ENCODE measurements around the gene FAM110A. TPM values are rescaled to one million over a fixed set of nuclear protein-coding genes. Genes with fewer than 3 reads are reported as not detected.

Gene FAM110A
- total and polyA plus RNA-seq, 9 of the 15 experiments (the other 6 are each of a cell fraction or from before 2014, with no cell fraction given), result 0.73 to 15.5 (median 3.6) TPM

- TF ChIP-seq, protein P1, sequence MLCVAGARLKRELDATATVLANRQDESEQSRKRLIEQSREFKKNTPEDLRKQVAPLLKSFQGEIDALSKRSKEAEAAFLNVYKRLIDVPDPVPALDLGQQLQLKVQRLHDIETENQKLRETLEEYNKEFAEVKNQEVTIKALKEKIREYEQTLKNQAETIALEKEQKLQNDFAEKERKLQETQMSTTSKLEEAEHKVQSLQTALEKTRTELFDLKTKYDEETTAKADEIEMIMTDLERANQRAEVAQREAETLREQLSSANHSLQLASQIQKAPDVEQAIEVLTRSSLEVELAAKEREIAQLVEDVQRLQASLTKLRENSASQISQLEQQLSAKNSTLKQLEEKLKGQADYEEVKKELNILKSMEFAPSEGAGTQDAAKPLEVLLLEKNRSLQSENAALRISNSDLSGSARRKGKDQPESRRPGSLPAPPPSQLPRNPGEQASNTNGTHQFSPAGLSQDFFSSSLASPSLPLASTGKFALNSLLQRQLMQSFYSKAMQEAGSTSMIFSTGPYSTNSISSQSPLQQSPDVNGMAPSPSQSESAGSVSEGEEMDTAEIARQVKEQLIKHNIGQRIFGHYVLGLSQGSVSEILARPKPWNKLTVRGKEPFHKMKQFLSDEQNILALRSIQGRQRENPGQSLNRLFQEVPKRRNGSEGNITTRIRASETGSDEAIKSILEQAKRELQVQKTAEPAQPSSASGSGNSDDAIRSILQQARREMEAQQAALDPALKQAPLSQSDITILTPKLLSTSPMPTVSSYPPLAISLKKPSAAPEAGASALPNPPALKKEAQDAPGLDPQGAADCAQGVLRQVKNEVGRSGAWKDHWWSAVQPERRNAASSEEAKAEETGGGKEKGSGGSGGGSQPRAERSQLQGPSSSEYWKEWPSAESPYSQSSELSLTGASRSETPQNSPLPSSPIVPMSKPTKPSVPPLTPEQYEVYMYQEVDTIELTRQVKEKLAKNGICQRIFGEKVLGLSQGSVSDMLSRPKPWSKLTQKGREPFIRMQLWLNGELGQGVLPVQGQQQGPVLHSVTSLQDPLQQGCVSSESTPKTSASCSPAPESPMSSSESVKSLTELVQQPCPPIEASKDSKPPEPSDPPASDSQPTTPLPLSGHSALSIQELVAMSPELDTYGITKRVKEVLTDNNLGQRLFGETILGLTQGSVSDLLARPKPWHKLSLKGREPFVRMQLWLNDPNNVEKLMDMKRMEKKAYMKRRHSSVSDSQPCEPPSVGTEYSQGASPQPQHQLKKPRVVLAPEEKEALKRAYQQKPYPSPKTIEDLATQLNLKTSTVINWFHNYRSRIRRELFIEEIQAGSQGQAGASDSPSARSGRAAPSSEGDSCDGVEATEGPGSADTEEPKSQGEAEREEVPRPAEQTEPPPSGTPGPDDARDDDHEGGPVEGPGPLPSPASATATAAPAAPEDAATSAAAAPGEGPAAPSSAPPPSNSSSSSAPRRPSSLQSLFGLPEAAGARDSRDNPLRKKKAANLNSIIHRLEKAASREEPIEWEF (CRISPR knock-in tag; IDR thresholded peaks at IDR 0.05), result no peak
- no peak for TF ChIP-seq ZC3H4 (CRISPR knock-in tag; IDR thresholded peaks at IDR 0.05; ENCODE audit: borderline replicate concordance)
- TF ChIP-seq ZNF217 (CRISPR knock-in tag; IDR thresholded peaks at IDR 0.05), result no peak
- TF ChIP-seq, protein P2, sequence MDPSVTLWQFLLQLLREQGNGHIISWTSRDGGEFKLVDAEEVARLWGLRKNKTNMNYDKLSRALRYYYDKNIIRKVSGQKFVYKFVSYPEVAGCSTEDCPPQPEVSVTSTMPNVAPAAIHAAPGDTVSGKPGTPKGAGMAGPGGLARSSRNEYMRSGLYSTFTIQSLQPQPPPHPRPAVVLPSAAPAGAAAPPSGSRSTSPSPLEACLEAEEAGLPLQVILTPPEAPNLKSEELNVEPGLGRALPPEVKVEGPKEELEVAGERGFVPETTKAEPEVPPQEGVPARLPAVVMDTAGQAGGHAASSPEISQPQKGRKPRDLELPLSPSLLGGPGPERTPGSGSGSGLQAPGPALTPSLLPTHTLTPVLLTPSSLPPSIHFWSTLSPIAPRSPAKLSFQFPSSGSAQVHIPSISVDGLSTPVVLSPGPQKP (CRISPR knock-in tag; IDR thresholded peaks at IDR 0.05), result no peak
- TF ChIP-seq NR1H2 (CRISPR knock-in tag; IDR thresholded peaks at IDR 0.05), result no peak
- no peak for TF ChIP-seq MECOM (CRISPR knock-in tag; IDR thresholded peaks at IDR 0.05)
- TF ChIP-seq FOXJ3 (CRISPR knock-in tag; IDR thresholded peaks at IDR 0.05), result no peak
- no peak for TF ChIP-seq ADNP (tag; IDR thresholded peaks at IDR 0.05)
- no peak for TF ChIP-seq PTTG1 (tag; IDR thresholded peaks at IDR 0.05; ENCODE audit: low read depth)
- TF ChIP-seq ARID3B (CRISPR knock-in tag; IDR thresholded peaks at IDR 0.05; ENCODE audit: borderline replicate concordance), result no peak
- TF ChIP-seq NR3C1 (CRISPR knock-in tag; IDR thresholded peaks at IDR 0.05), result no peak
- TF ChIP-seq HNRNPLL (IDR thresholded peaks at IDR 0.05; ENCODE audit: low read depth, low read length, poor library complexity, severe bottlenecking), result no peak
- TF ChIP-seq RBM34 (IDR thresholded peaks at IDR 0.05; ENCODE audit: borderline replicate concordance, insufficient read depth, low read length), result no peak
- TF ChIP-seq POLR2B (IDR thresholded peaks at IDR 0.05; ENCODE audit: low read depth, partially characterized antibody), result no peak
- peak; percentile 24; the same call in 1 of the 2 replicates for TF ChIP-seq RAD51 (IDR thresholded peaks at IDR 0.05; ENCODE audit: borderline replicate concordance, low read depth)
- TF ChIP-seq ZNF253 (CRISPR knock-in tag; conservative IDR thresholded peaks at IDR 0.05), result no peak
- TF ChIP-seq CBX2 (IDR thresholded peaks at IDR 0.05; ENCODE audit: insufficient read depth, low read length, poor library complexity, severe bottlenecking), result no peak
- TF ChIP-seq ZNF282 (CRISPR knock-in tag; IDR thresholded peaks at IDR 0.05), result no peak
- no peak for TF ChIP-seq ASH1L (IDR thresholded peaks at IDR 0.05; ENCODE audit: borderline replicate concordance, low read depth, partially characterized antibody)
- no peak for TF ChIP-seq YY1 (IDR thresholded peaks at IDR 0.05; ENCODE audit: borderline replicate concordance in 1 of 3, control insufficient read depth in 1 of 3, extremely low read depth in 1 of 3, insufficient read depth in 3 of 3, insufficient read length in 1 of 3, insufficient replicate concordance in 2 of 3, low read depth in 1 of 3, low read length in 2 of 3)
- peak; percentile 89 for TF ChIP-seq ESRRA (IDR thresholded peaks at IDR 0.05; ENCODE audit: borderline replicate concordance, low read depth)
- TF ChIP-seq XRCC3 (IDR thresholded peaks at IDR 0.05), result no peak
These were observed 4.5 kb upstream of the FAM110A start (continued) for GRCh38 chr20:828987-829386.
